ENCODE results near the gene GSK3A.
A peak's percentile ranks its signal among the peaks of the same experiment; 100 is the strongest.
"Not testable (repeated sequence)": the region's sequence is repeated elsewhere in the genome, so short reads cannot be mapped to it uniquely, and the experiment has no call there.

Gene GSK3A

DNA sequence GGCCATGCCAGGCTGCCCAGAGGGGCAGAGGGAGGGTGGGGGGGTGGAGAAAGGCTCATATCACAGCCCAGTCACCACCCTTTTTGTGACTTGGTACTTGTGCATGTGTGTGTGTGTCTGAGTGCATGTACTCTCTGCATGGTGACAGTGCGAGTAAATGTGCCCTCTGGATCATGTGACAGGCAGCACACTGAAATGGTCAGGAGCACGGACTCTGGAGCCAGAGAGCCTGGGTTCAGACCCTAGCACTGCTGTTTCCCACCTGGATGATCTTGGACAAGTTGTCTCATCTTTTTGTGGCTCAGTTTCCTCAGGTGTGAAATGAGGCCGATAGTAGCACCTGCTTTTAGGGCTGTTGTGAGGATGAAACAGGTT lies 28.6 kb upstream of the GSK3A start:
- Histone ChIP-seq H3K4me3 (peak overlapping the region; percentile 51 to 76 (median 57)), H3K27ac (peak overlapping the region in 20 of 21 experiments; percentile 83 to 98 (median 94))

DNA sequence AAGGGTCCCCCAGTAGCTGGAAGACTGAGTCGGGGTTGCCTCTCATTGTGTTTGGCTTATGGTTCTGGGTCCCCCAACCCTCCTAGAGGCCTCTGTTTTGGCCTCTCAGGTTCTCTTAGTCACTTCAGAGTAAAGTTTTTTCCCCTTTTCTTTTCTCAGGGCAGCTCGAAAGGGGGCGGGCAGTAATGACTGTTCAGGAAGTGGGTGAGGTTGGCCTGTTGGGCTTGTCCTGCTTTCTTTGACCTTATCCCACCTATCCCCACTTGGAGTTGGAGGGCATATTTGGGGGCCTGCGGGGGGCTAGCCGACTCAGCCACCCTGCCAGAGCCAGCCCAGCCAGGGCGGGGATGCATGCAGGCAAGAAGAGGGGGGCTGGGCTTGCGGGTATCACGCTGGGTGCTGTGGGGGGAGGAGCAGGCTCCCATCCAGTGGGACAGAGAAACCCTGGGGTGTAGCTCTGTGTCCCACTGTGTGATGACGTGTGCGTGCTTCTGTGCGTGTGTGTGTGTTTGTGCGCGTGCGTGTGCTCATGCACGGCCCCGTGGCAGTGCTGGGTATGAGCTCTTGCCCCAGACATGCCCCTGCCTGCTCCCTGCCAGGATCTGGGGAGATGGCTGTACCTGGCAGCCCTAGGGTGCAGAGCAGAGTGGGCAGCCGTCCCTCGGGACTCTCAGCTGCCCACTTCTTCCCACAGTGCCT lies 28.1 kb upstream of the GSK3A start:
- H3K4me3 ChIP-seq = peak overlapping the region; percentile 51 to 76 (median 57)
- H3K27ac ChIP-seq = peak overlapping the region; percentile 74 to 98 (median 94)

GRCh38 chr19:42269478-42270345 lies 27.3 kb upstream of the GSK3A start:
- Histone ChIP-seq H3K27ac (peak overlapping the region; percentile 74 to 98 (median 94)), H3K4me3 (peak overlapping the region; percentile 51 to 76 (median 57))

GRCh38 chr19:42268704-42269477 lies 26.5 kb upstream of the GSK3A start, which contains the start of gene CIC:
Gene CIC (plus strand): TSS chr19:42269252. CDS start chr19:42271784, 2,532 bp downstream.
- H3K4me3 ChIP-seq = peak within 1 kb of the TSS; percentile 51 to 76 (median 62)
- peak within 1 kb of the TSS; percentile 90 to 100 (median 97) for H3K27ac ChIP-seq

- Histone ChIP-seq H3K27ac (peak overlapping the region; percentile 84 to 100 (median 97)), H3K4me3 (peak overlapping the region; percentile 44 to 71 (median 56))
These were observed 25.8 kb upstream of the GSK3A start for GRCh38 chr19:42268142-42268703.

DNA sequence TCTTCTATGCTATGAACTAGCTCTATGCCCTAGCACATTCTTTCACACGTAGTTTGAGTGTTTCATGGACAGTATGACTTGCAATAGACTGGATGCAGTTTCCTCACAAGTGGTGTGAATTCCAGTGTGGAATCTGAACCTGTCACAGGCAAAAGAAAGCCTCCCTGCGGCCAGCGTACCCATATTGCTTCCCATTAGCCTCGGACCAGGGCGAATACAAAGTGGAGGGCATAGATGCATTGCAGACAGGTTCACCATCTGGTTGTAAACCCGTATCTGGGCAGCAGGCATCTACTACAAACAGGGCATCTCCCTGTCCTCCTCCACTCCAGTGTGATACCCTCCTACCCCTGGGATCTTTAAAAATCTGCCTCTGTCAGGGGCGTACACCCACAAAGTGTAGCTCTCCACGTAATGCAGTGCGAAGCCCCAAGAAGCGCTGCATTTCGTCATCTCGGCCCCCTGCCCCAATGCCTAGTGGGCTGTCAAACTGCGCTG lies 25.3 kb upstream of the GSK3A start:
- H3K27ac ChIP-seq = peak overlapping the region in 20 of 21 experiments; percentile 8 to 100 (median 97)
- peak overlapping the region; percentile 44 to 71 (median 56) for H3K4me3 ChIP-seq

GRCh38 chr19:42266928-42267603 lies 24.7 kb upstream of the GSK3A start:
- peak overlapping the region in 3 of 21 experiments; percentile 58 to 99 (median 92) for H3K27ac ChIP-seq
- H3K4me3 ChIP-seq = not testable (repeated sequence)

- not testable (repeated sequence) for H3K27ac ChIP-seq, H3K4me3 ChIP-seq
These were observed 23.7 kb upstream of the GSK3A start for GRCh38 chr19:42266105-42266504.

DNA sequence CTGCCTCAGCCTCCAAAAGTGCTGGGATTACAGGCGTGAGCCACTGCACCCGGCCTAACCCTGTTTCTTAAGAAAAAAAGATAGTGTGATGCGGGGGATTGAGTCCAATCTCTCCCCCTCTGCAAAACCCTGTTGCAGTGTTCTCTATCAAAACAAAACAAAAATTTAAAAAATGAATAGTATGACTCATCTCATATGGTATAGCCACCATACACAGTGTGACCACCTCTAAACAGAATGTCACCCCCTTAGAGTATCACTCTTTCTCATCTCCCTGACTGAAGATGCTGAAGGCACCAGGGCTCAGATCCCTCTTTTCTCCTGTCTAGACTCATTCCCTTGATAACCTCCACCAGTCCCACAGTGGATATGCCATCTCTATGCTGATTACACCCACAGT lies 19.4 kb upstream of the GSK3A start:
- no peak overlapping the region for H3K27ac ChIP-seq

GRCh38 chr19:42257842-42258241 lies 15.4 kb upstream of the GSK3A start:
- not testable (repeated sequence) for H3K27ac ChIP-seq, H3K4me3 ChIP-seq

More for the DNA sequence above, 19.4 kb upstream of the GSK3A start:
- no peak overlapping the region for H3K4me3 ChIP-seq

GRCh38 chr19:42255766-42256745 lies 13.7 kb upstream of the GSK3A start:
- Histone ChIP-seq H3K4me3 (peak overlapping the region; percentile 76 to 100 (median 94)), H3K27ac (peak overlapping the region in 20 of 21 experiments; percentile 29 to 100 (median 98))

- H3K4me3 ChIP-seq = peak within 1 kb of the TSS; percentile 76 to 100 (median 94)
- H3K27ac ChIP-seq = peak within 1 kb of the TSS; percentile 88 to 100 (median 98)
These were observed 12.7 kb upstream of the GSK3A start, which contains the start of gene ERF for GRCh38 chr19:42254850-42255765. Gene ERF (minus strand): TSS chr19:42255128. CDS start chr19:42254999, 129 bp downstream.

- peak overlapping the region; percentile 76 to 100 (median 94) for H3K4me3 ChIP-seq
- peak overlapping the region; percentile 88 to 100 (median 98) for H3K27ac ChIP-seq
These were observed 11.9 kb upstream of the GSK3A start for GRCh38 chr19:42254089-42254849.

DNA sequence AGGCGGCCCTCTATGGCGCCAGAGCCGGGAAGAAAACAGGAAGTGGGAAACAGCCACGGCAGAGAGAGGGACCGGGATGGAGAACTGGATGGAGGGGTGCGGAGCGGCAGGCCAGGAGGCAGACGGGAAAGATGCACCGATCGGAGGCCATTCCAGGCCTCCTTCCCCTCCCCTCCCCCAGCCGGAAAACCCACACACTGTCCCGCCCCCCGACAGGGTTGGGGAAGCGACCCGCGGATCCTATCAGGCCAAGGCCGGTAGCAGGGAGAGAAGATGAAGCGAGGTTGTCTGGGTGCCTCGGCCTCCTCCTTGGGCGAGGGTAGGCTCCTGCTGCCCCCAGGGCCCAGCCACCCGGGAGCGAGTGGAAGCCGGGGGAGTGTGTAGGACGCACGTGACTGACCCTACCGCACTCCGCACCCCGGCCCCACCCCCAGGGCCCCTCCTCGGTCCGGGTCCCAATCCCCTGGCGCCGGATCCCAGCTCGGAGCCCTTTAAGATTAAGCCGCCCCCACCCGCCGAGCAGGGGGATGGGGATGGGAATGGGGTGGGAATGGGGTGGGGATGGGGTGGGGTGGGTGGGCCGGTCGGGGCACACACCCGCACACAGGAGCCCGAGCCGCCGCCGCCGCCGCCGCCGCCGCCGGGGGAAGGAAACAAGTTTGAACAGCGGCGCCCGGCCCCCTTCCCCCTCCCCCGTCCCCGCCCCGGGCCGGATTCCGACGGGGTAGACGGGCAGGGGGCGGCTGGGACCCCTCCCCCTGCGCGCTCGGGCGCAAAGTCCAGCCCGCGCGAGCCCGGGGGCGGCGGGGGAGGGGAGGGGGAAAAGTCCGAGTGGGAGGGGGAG lies 11.1 kb upstream of the GSK3A start:
- Histone ChIP-seq H3K27ac (peak overlapping the region; percentile 88 to 100 (median 98)), H3K4me3 (peak overlapping the region; percentile 76 to 100 (median 94))

Data from skin epidermis (tissue), 12 donors.